K562 (cell line): ENCODE results near the gene PPP1R16B. TPM values are rescaled to one million over a fixed set of nuclear protein-coding genes. Genes with fewer than 3 reads are reported as not detected.

Experiments used
- CTCF ChIP-seq, 3 experiments: IDR thresholded peaks in 2 of 3; conservative IDR thresholded peaks in 1 of 3; 2 replicates each; pipeline ENCODE4 v1.5.1; 2011 to 2012; ENCODE audit warnings: low read length in 3 of 3, mild to moderate bottlenecking in 3 of 3, control low read depth in 2 of 3, improper control_type of control experiment in 1 of 3, inconsistent platforms in 1 of 3, low read depth in 1 of 3, mixed read lengths in 1 of 3, moderate library complexity in 1 of 3; ENCODE audit not compliant: insufficient read depth in 2 of 3
- MAX ChIP-seq: sonication (generic); formaldehyde crosslinking; IDR thresholded peaks from 2 replicates; pipeline ENCODE4 v1.9.0; 2022; ENCODE audit warnings: mild to moderate bottlenecking, missing genetic modification reagents
- MECOM ChIP-seq: fragments of 250-450 bp; sonication (Bioruptor Pico); IDR thresholded peaks from 2 replicates; pipeline ENCODE4 v1.8.0; 2022; ENCODE audit warnings: inconsistent platforms
- MIER1 ChIP-seq: fragments of 450-650 bp; IDR thresholded peaks from 2 replicates; pipeline ENCODE4 v1.6.1; 2016; ENCODE audit warnings: antibody characterized with exemption, mild to moderate bottlenecking, low read depth
- NFXL1 ChIP-seq: fragments of 450-650 bp; formaldehyde crosslinking; IDR thresholded peaks from 2 replicates; pipeline ENCODE4 v1.4.0; 2021; ENCODE audit warnings: mild to moderate bottlenecking
- NRF1 ChIP-seq, 2 experiments: fragments of 450-650 bp; IDR thresholded peaks in 1 of 2; conservative IDR thresholded peaks in 1 of 2; 2 replicates each; pipeline ENCODE4 v1.6.1; 2014; ENCODE audit warnings: mild to moderate bottlenecking in 2 of 2
- PCBP1 ChIP-seq: fragments of 200-400 bp; formaldehyde crosslinking; IDR thresholded peaks from 2 replicates; pipeline ENCODE4 v1.6.1; 2018; ENCODE audit warnings: mild to moderate bottlenecking, low read depth, low read length; ENCODE audit not compliant: poor library complexity, severe bottlenecking
- PURB ChIP-seq: sonication (generic); formaldehyde crosslinking; IDR thresholded peaks from 2 replicates; pipeline ENCODE4 v1.9.0; 2021; ENCODE audit warnings: low read depth, mild to moderate bottlenecking, missing genetic modification reagents
- RFX7 ChIP-seq: fragments of 250-450 bp; sonication (Bioruptor Pico); IDR thresholded peaks from 2 replicates; pipeline ENCODE4 v1.5.1; 2021; ENCODE audit warnings: mild to moderate bottlenecking
- RUNX1 ChIP-seq: sonication (generic); IDR thresholded peaks from 2 replicates; pipeline ENCODE4 v1.6.1; 2016; ENCODE audit warnings: antibody characterized with exemption, low read depth
- SETDB1 ChIP-seq: IDR thresholded peaks from one replicate; pipeline ENCODE4 v1.6.1; 2012; ENCODE audit warnings: low read length, control low read depth, inconsistent platforms
- SIRT6 ChIP-seq: IDR thresholded peaks from one replicate; pipeline ENCODE4 v1.6.1; 2012; ENCODE audit warnings: low read depth, mild to moderate bottlenecking, control low read depth, inconsistent platforms, low read length, moderate library complexity
- TAF9B ChIP-seq: fragments of 450-650 bp; IDR thresholded peaks from 2 replicates; pipeline ENCODE4 v1.6.1; 2018; ENCODE audit warnings: mild to moderate bottlenecking; ENCODE audit not compliant: partially characterized antibody
- TEAD2 ChIP-seq: fragments of 450-650 bp; IDR thresholded peaks from 2 replicates; pipeline ENCODE4 v1.6.1; 2016; ENCODE audit warnings: missing genetic modification characterization, control low read depth, missing compliant biosample characterization
- ZEB2 ChIP-seq: fragments of 450-650 bp; IDR thresholded peaks from 2 replicates; pipeline ENCODE4 v1.6.1; 2016
- ZNF146 ChIP-seq: IDR thresholded peaks from one replicate; pipeline ENCODE4 v1.6.1; 2018; ENCODE audit warnings: missing compliant biosample characterization; ENCODE audit not compliant: unreplicated experiment
- ZNF23 ChIP-seq: fragments of 250-450 bp; sonication (Bioruptor Pico); IDR thresholded peaks from 2 replicates; pipeline ENCODE4 v1.4.0; 2020; ENCODE audit warnings: mild to moderate bottlenecking
- ZNF79 ChIP-seq: fragments of 250-450 bp; sonication (Bioruptor Pico); IDR thresholded peaks from 2 replicates; pipeline ENCODE4 v1.4.0; 2020; ENCODE audit warnings: low read depth, mild to moderate bottlenecking, moderate library complexity
- polyA plus RNA-seq, 8 experiments: library from polyadenylated mRNA; depleted of rRNA in 4 of 8; stranded (reverse) in 5 of 8; unstranded in 3 of 8; fragments of >200 nt; fragmentation: Nextera tagmentation in 2 of 8; fragmentation: Illumina TruSeq in 1 of 8; extraction: Ambion mirVana in 2 of 8; extraction: Trizol in 1 of 8; gene quantifications; 2 replicates each; pipeline versions ENCODE4 v1.2.1 to v1.2.3, GENCODE V29; 2011 to 2014; ENCODE audit warnings: inconsistent platforms in 1 of 8, missing spikeins in 1 of 8
- total RNA-seq, 7 experiments: library from RNA; depleted of rRNA in 6 of 7; stranded (reverse); fragments of >200 nt in 6 of 7; fragmentation: Illumina TruSeq in 2 of 7; extraction: Trizol in 2 of 7; gene quantifications; 2 replicates each; pipeline versions ENCODE4 v1.2.1 to v1.2.3, GENCODE V29; 2011 to 2021; ENCODE audit warnings: low replicate concordance in 1 of 7
- TF ChIP-seq, protein P1 (sequence below): fragments of 450-650 bp; formaldehyde crosslinking; IDR thresholded peaks from 2 replicates; pipeline ENCODE4 v1.4.0; 2020; ENCODE audit warnings: mild to moderate bottlenecking, moderate library complexity
- TF ChIP-seq, protein P2 (sequence below): fragments of 250-450 bp; sonication (Bioruptor Pico); IDR thresholded peaks from 2 replicates; pipeline ENCODE4 v1.5.0; 2020; ENCODE audit warnings: mild to moderate bottlenecking
- TF ChIP-seq, protein P3 (sequence below): fragments of 450-650 bp; IDR thresholded peaks from 2 replicates; pipeline ENCODE4 v1.6.1; 2016

The PPP1R16B gene
- total and polyA plus RNA-seq, 9 of the 15 experiments (the other 6 are each of a cell fraction or from before 2014, with no cell fraction given) = 1.5 to 11.5 (median 6.8) TPM

DNA sequence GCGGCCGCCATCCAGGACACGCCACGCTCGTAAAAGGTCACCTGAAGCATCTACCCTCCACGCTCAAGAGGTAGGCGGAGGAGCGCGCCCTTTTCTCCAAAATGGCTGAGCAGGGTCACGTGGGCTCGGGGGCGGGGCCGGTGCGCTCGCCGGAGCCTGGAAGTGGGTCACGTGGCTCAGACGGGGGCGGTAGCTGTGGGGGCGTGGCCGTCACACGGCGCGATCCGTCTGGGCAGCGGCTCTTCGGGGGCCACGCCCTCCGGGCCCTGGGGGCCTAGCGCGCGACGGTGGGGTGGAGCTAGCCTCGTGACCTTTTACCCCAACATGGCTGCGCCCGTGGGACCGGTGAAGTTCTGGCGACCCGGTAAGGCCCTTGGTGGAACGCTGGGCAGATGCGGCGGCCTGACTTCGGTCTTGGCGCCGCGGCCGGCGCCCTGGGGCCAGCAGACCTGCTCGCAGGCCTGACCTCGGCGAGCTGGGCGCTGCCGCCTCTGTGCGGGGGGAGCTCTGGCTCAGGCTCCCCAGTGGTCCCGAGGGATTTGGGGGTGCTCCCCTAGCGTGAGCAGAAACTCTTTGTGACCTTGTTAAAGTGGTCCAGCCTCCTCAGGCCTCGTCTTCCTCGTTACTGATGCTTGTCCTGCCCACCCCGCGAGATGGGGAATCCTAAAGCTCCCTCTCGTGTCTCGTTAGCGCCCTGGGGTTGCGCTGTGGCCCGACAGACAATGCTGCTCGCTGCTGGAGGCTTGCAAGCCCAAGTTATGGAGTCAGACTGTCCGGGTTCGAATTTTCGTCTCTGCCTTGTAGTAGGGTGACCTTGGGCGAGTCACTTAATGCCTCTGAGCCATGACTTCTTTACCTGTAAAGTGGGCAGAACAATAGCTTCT lies 156.8 kb downstream of the PPP1R16B start, which contains the start of gene DHX35 (continued):
- TF ChIP-seq CTCF (IDR thresholded peaks at IDR 0.05 in 2 of 3, conservative IDR thresholded peaks at IDR 0.05 in 1 of 3; ENCODE audit: insufficient read depth in 2 of 3, low read depth in 1 of 3, low read length in 3 of 3) (peak; percentile 65 to 77 (median 71)), ZNF79 (no peak), NFXL1 (CRISPR knock-in tag) (no peak), SIRT6 (no peak), SETDB1 (peak; percentile 92), ZNF23 (no peak), NRF1 (conservative IDR thresholded peaks at IDR 0.05 in 1 of 2, IDR thresholded peaks at IDR 0.05 in 1 of 2) (peak; percentile 78 to 83), ZNF146 (CRISPR knock-in tag) (no peak), MAX (CRISPR knock-in tag) (peak; percentile 97), RFX7 (CRISPR knock-in tag) (no peak), PCBP1 (no peak), MIER1 (no peak), TEAD2 (tag) (no peak), MECOM (CRISPR knock-in tag) (no peak), TAF9B (peak; percentile 82), ZEB2 (no peak), RUNX1 (no peak), PURB (CRISPR knock-in tag) (no peak)
- TF ChIP-seq, protein P1, sequence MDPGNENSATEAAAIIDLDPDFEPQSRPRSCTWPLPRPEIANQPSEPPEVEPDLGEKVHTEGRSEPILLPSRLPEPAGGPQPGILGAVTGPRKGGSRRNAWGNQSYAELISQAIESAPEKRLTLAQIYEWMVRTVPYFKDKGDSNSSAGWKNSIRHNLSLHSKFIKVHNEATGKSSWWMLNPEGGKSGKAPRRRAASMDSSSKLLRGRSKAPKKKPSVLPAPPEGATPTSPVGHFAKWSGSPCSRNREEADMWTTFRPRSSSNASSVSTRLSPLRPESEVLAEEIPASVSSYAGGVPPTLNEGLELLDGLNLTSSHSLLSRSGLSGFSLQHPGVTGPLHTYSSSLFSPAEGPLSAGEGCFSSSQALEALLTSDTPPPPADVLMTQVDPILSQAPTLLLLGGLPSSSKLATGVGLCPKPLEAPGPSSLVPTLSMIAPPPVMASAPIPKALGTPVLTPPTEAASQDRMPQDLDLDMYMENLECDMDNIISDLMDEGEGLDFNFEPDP (CRISPR knock-in tag) = no peak
- TF ChIP-seq, protein P2, sequence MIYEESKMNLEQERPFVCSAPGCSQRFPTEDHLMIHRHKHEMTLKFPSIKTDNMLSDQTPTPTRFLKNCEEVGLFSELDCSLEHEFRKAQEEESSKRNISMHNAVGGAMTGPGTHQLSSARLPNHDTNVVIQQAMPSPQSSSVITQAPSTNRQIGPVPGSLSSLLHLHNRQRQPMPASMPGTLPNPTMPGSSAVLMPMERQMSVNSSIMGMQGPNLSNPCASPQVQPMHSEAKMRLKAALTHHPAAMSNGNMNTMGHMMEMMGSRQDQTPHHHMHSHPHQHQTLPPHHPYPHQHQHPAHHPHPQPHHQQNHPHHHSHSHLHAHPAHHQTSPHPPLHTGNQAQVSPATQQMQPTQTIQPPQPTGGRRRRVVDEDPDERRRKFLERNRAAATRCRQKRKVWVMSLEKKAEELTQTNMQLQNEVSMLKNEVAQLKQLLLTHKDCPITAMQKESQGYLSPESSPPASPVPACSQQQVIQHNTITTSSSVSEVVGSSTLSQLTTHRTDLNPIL (CRISPR knock-in tag) = no peak
- TF ChIP-seq, protein P3, sequence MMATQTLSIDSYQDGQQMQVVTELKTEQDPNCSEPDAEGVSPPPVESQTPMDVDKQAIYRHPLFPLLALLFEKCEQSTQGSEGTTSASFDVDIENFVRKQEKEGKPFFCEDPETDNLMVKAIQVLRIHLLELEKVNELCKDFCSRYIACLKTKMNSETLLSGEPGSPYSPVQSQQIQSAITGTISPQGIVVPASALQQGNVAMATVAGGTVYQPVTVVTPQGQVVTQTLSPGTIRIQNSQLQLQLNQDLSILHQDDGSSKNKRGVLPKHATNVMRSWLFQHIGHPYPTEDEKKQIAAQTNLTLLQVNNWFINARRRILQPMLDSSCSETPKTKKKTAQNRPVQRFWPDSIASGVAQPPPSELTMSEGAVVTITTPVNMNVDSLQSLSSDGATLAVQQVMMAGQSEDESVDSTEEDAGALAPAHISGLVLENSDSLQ = peak; percentile 60; the same call in 1 of the 2 replicates
